GM19452 (cell line): Measurements from ENCODE around the gene MXRA7.
"Not testable (repeated sequence)": the region's sequence is repeated elsewhere in the genome, so short reads cannot be mapped to it uniquely, and the experiment has no call there.

ENCODE experiments used
- ATAC-seq: cut with Tn5 transposase; IDR thresholded peaks from one replicate; pipeline ENCODE4 v1.9.1; 2021; ENCODE audit not compliant: unreplicated experiment

The MXRA7 gene

GRCh38 chr17:76710863-76711611 is at the start of gene MXRA7:
TSS of gene MXRA7 (minus strand) at chr17:76710965. CDS start at chr17:76710946, 19 bp downstream.
- no peak for ATAC-seq

GRCh38 chr17:76758570-76758969 is 47.8 kb upstream of the MXRA7 start:
- ATAC-seq = no peak

- no peak for ATAC-seq
Observed at GRCh38 chr17:76757256-76757655, 46.5 kb upstream of the MXRA7 start.

- no peak for ATAC-seq
Observed at GRCh38 chr17:76755285-76755684, 44.5 kb upstream of the MXRA7 start.

- no peak for ATAC-seq
Observed at GRCh38 chr17:76753061-76753961, 42.5 kb upstream of the MXRA7 start.

- ATAC-seq = no peak
Observed at GRCh38 chr17:76752006-76752405, 41.2 kb upstream of the MXRA7 start.

- no peak for ATAC-seq
Observed at GRCh38 chr17:76751416-76751993, 40.7 kb upstream of the MXRA7 start.

- no peak for ATAC-seq
Observed at GRCh38 chr17:76748657-76749056, 37.9 kb upstream of the MXRA7 start.

GRCh38 chr17:76747716-76748363 is 37.1 kb upstream of the MXRA7 start:
- ATAC-seq = no peak

GRCh38 chr17:76745785-76746184 is 35.0 kb upstream of the MXRA7 start:
- ATAC-seq = not testable (repeated sequence)

- no peak for ATAC-seq
Observed at GRCh38 chr17:76744747-76745146, 34.0 kb upstream of the MXRA7 start.

- ATAC-seq = no peak
Observed at GRCh38 chr17:76742958-76743357, 32.2 kb upstream of the MXRA7 start.

GRCh38 chr17:76740329-76741118 is 29.8 kb upstream of the MXRA7 start:
- ATAC-seq = no peak

GRCh38 chr17:76739568-76740115 is 28.9 kb upstream of the MXRA7 start:
- ATAC-seq = not testable (repeated sequence)

- no peak for ATAC-seq
Observed at GRCh38 chr17:76738468-76738850, 27.7 kb upstream of the MXRA7 start.

GRCh38 chr17:76737676-76738467 is 27.1 kb upstream of the MXRA7 start, which contains the start of gene MFSD11:
TSS of gene MFSD11 (plus strand) at chr17:76738119. CDS start at chr17:76738353, 234 bp downstream.
- ATAC-seq = peak; percentile 57

GRCh38 chr17:76737082-76737675 is 26.4 kb upstream of the MXRA7 start, which contains the start of gene SRSF2:
TSS of gene SRSF2 (minus strand) at chr17:76737331. CDS start at chr17:76737160, 171 bp downstream.
- ATAC-seq = peak; percentile 62

GRCh38 chr17:76736349-76737081 is 25.8 kb upstream of the MXRA7 start:
- peak; percentile 10 for ATAC-seq
